ENCODE measurements around the gene ANKRD10.

DNA sequence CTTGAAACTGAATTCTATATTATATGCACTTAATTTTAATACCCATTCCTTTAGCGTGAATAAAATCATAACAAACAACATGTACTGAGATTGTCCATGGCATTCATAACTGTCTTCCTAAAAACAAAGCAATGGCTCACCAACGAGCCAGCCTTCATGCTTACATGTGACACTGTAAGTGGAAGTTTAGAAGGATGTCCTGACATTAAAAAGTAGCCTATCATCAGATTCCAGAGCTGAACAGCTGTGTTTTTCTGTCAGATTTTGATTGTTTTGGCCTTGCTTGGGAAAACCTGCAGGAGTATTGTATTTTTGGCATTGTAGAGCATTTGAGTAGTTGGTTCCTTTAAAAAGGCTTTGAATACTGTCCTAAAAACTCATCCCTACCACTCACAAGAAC, 21.3 kb downstream of the ANKRD10 start:
- TF ChIP-seq, protein P1, sequence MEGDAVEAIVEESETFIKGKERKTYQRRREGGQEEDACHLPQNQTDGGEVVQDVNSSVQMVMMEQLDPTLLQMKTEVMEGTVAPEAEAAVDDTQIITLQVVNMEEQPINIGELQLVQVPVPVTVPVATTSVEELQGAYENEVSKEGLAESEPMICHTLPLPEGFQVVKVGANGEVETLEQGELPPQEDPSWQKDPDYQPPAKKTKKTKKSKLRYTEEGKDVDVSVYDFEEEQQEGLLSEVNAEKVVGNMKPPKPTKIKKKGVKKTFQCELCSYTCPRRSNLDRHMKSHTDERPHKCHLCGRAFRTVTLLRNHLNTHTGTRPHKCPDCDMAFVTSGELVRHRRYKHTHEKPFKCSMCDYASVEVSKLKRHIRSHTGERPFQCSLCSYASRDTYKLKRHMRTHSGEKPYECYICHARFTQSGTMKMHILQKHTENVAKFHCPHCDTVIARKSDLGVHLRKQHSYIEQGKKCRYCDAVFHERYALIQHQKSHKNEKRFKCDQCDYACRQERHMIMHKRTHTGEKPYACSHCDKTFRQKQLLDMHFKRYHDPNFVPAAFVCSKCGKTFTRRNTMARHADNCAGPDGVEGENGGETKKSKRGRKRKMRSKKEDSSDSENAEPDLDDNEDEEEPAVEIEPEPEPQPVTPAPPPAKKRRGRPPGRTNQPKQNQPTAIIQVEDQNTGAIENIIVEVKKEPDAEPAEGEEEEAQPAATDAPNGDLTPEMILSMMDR (IDR thresholded peaks at IDR 0.05) = no peak
- TF ChIP-seq POLR2A (IDR thresholded peaks at IDR 0.05) = no peak

All from Peyer's patch (tissue), 4 donors.